DND-41 (cell line): Measurements from ENCODE around the gene TMEM203.

Experiments used
- ATAC-seq: fragments of 200-7000 bp; cut with Tn5 transposase; 3 replicates; pipeline ENCODE4 v1.9.1; 2021; ENCODE audit warnings: low read depth; ENCODE audit not compliant: insufficient read depth
- DNase-seq: peaks from one replicate; pipeline ENCODE4 v3.0.0-alpha.2; 2020
- H2AFZ ChIP-seq: 2 replicates; pipeline ENCODE4 v1.6.0; 2012; ENCODE audit warnings: low read depth, low read length
- H3K27ac ChIP-seq: 2 replicates; pipeline ENCODE4 v1.5.1; 2012; ENCODE audit warnings: low read length, inconsistent platforms
- H3K27me3 ChIP-seq: fragments of 200-600 bp; sonication (generic); 2 replicates; pipeline ENCODE4 v1.6.0; 2012; ENCODE audit warnings: low read length, mild to moderate bottlenecking, inconsistent platforms; ENCODE audit not compliant: insufficient read depth, poor library complexity
- H3K36me3 ChIP-seq: 2 replicates; pipeline ENCODE4 v1.5.1; 2012; ENCODE audit warnings: low read length, inconsistent platforms; ENCODE audit not compliant: insufficient read depth
- H3K4me1 ChIP-seq: 2 replicates; pipeline ENCODE4 v1.5.1; 2012; ENCODE audit warnings: mild to moderate bottlenecking, low read length; ENCODE audit not compliant: insufficient read depth
- H3K4me2 ChIP-seq: 2 replicates; pipeline ENCODE4 v1.6.0; 2012; ENCODE audit warnings: mild to moderate bottlenecking, moderate library complexity, low read length, inconsistent platforms; ENCODE audit not compliant: insufficient read depth
- H3K4me3 ChIP-seq, 2 experiments: fragments of 200-600 bp in 1 of 2; shearing (Covaris generic) in 1 of 2; 2 replicates each; pipeline ENCODE4 v1.5.1; 2012 to 2016; ENCODE audit warnings: inconsistent platforms in 2 of 2, low read length in 2 of 2, mild to moderate bottlenecking in 2 of 2, low read depth in 1 of 2, moderate library complexity in 1 of 2
- H3K79me2 ChIP-seq: 2 replicates; pipeline ENCODE4 v1.6.0; 2012; ENCODE audit warnings: low read length, inconsistent platforms; ENCODE audit not compliant: insufficient read depth
- H3K9ac ChIP-seq: 2 replicates; pipeline ENCODE4 v1.6.0; 2012; ENCODE audit warnings: low read depth, mild to moderate bottlenecking, inconsistent platforms, low read length, moderate library complexity
- H3K9me3 ChIP-seq: 2 replicates; pipeline ENCODE4 v1.5.1; 2012; ENCODE audit warnings: low read length, moderate library complexity, mild to moderate bottlenecking, inconsistent platforms; ENCODE audit not compliant: insufficient read depth, severe bottlenecking
- H4K20me1 ChIP-seq: 2 replicates; pipeline ENCODE4 v1.6.0; 2012; ENCODE audit warnings: low read length; ENCODE audit not compliant: insufficient read depth
- EZH2 ChIP-seq: IDR thresholded peaks from 3 replicates; pipeline ENCODE4 v1.6.1; 2012; ENCODE audit warnings: borderline replicate concordance, low read depth, mild to moderate bottlenecking, moderate library complexity, low read length, inconsistent platforms; ENCODE audit not compliant: severe bottlenecking
- TF ChIP-seq, protein P1 (sequence below): IDR thresholded peaks from 2 replicates; pipeline ENCODE4 v1.5.1; 2012; ENCODE audit warnings: borderline replicate concordance, low read length, moderate library complexity, mild to moderate bottlenecking; ENCODE audit not compliant: poor library complexity, severe bottlenecking; ENCODE audit errors: extremely low read depth

TMEM203 gene

GRCh38 chr9:137178201-137178938, 27.1 kb downstream of the TMEM203 start:
- no peak for ATAC-seq
- DNase-seq, result no peak
- Histone ChIP-seq H3K36me3 (peaks cover 30% of the 10 kb centered on the region), H3K9me3 (no peaks in the 10 kb centered on the region), H4K20me1 (peaks cover 31% of the 10 kb centered on the region), H3K9ac (no peak overlapping the region), H3K4me2 (no peak overlapping the region), H3K27ac (no peak overlapping the region), H3K27me3 (no peaks in the 10 kb centered on the region), H2AFZ (no peak overlapping the region), H3K4me1 (no peaks in the 10 kb centered on the region), H3K79me2 (no peaks in the 10 kb centered on the region), H3K4me3 (no peak overlapping the region)
- TF ChIP-seq EZH2, result no peak
- TF ChIP-seq, protein P1, sequence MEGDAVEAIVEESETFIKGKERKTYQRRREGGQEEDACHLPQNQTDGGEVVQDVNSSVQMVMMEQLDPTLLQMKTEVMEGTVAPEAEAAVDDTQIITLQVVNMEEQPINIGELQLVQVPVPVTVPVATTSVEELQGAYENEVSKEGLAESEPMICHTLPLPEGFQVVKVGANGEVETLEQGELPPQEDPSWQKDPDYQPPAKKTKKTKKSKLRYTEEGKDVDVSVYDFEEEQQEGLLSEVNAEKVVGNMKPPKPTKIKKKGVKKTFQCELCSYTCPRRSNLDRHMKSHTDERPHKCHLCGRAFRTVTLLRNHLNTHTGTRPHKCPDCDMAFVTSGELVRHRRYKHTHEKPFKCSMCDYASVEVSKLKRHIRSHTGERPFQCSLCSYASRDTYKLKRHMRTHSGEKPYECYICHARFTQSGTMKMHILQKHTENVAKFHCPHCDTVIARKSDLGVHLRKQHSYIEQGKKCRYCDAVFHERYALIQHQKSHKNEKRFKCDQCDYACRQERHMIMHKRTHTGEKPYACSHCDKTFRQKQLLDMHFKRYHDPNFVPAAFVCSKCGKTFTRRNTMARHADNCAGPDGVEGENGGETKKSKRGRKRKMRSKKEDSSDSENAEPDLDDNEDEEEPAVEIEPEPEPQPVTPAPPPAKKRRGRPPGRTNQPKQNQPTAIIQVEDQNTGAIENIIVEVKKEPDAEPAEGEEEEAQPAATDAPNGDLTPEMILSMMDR, result no peak

GRCh38 chr9:137176302-137177182, 28.9 kb downstream of the TMEM203 start:
- no peaks in the 10 kb centered on the region for H3K27me3 ChIP-seq
- H3K36me3 ChIP-seq, result peaks cover 16% of the 10 kb centered on the region
- no peak overlapping the region for H3K27ac ChIP-seq
- ATAC-seq (peak; percentile 41; the same call in 2 of the 3 replicates), DNase-seq (peak; percentile 30)
- H4K20me1 ChIP-seq, result peaks cover 35% of the 10 kb centered on the region
- no peak overlapping the region for H3K4me3 ChIP-seq
- no peaks in the 10 kb centered on the region for H3K9me3 ChIP-seq
- no peak for TF ChIP-seq EZH2
- TF ChIP-seq, protein P1, result peak; percentile 61
- no peak overlapping the region for H3K4me2 ChIP-seq
- no peak overlapping the region for H2AFZ ChIP-seq
- H3K4me1 ChIP-seq, result no peaks in the 10 kb centered on the region
- H3K9ac ChIP-seq, result no peak overlapping the region
- no peaks in the 10 kb centered on the region for H3K79me2 ChIP-seq

- Histone ChIP-seq H3K4me2 (no peak overlapping the region), H4K20me1 (peaks cover 35% of the 10 kb centered on the region), H3K4me1 (no peaks in the 10 kb centered on the region), H2AFZ (no peak overlapping the region), H3K9ac (no peak overlapping the region), H3K27me3 (no peaks in the 10 kb centered on the region), H3K79me2 (no peaks in the 10 kb centered on the region), H3K27ac (no peak overlapping the region), H3K4me3 (no peak overlapping the region), H3K9me3 (no peaks in the 10 kb centered on the region), H3K36me3 (peaks cover 7% of the 10 kb centered on the region)
- TF ChIP-seq, protein P1, result peak; percentile 60
- TF ChIP-seq EZH2, result no peak
- DNase-seq (peak; percentile 43), ATAC-seq (peak; percentile 66)
Observed at GRCh38 chr9:137175345-137175961, 30.0 kb downstream of the TMEM203 start.
